Subcutaneous adipose tissue (tissue), 4 donors: Measurements from ENCODE around the gene RPL28. TPM values are rescaled to one million over a fixed set of nuclear protein-coding genes. Genes with fewer than 3 reads are reported as not detected.

Experiments used
- total RNA-seq, 4 donors: library from RNA; depleted of rRNA; stranded (reverse); fragments of >200 nt; gene quantifications; one replicate each; pipeline ENCODE4 v1.1.0, GENCODE V29; 2016
- TF ChIP-seq, protein P1 (sequence below): fragments of 450-650 bp; IDR thresholded peaks from one replicate; pipeline ENCODE4 v1.5.1; 2016; ENCODE audit warnings: low read depth, mild to moderate bottlenecking, control low read depth, antibody characterized with exemption, moderate library complexity

RPL28 gene
- total RNA-seq, 4 donors from 2014 or later = 283 to 590 (median 367) TPM

GRCh38 chr19:55354698-55355212 is 31.0 kb upstream of the RPL28 start, which contains the start of gene COX6B2:
TSS of gene COX6B2 (minus strand) at chr19:55354719. CDS start at chr19:55354521, 198 bp downstream.
- TF ChIP-seq, protein P1, sequence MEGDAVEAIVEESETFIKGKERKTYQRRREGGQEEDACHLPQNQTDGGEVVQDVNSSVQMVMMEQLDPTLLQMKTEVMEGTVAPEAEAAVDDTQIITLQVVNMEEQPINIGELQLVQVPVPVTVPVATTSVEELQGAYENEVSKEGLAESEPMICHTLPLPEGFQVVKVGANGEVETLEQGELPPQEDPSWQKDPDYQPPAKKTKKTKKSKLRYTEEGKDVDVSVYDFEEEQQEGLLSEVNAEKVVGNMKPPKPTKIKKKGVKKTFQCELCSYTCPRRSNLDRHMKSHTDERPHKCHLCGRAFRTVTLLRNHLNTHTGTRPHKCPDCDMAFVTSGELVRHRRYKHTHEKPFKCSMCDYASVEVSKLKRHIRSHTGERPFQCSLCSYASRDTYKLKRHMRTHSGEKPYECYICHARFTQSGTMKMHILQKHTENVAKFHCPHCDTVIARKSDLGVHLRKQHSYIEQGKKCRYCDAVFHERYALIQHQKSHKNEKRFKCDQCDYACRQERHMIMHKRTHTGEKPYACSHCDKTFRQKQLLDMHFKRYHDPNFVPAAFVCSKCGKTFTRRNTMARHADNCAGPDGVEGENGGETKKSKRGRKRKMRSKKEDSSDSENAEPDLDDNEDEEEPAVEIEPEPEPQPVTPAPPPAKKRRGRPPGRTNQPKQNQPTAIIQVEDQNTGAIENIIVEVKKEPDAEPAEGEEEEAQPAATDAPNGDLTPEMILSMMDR = no peak

DNA sequence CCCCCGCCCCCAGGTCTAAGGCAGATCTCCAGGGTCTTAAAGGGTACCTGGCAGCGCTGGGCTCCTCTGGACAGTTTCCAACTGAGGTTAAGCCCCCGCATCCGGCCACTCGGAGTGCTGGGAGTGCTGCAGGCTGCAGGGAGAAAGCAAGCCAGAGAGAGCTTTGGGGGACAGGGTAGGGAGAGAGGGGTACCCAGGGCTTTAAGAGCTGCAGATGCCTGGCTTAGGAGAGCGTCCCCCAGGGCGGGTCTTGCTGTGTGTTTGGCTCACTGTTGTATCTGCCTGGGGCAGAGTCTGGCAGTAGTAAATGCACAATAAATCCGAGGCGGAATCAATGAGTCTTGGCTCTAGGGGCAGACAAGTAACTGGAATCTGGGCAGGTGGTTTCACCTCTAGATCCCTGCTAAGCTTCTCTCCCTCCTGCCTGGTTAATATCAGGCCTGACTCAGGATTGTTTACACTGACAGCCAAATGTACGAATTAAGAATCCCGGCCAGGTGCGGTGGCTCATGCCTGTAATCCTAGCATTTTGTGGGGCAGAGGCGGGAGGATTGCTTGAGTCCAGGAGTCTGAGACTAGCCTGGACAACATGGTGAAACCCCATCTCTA is 30.4 kb upstream of the RPL28 start:
- TF ChIP-seq, protein P1 = no peak

GRCh38 chr19:55358493-55358892 is 27.2 kb upstream of the RPL28 start:
- TF ChIP-seq, protein P1 = no peak

- TF ChIP-seq, protein P1 = no peak
Observed at GRCh38 chr19:55358943-55359908, 26.5 kb upstream of the RPL28 start.

DNA sequence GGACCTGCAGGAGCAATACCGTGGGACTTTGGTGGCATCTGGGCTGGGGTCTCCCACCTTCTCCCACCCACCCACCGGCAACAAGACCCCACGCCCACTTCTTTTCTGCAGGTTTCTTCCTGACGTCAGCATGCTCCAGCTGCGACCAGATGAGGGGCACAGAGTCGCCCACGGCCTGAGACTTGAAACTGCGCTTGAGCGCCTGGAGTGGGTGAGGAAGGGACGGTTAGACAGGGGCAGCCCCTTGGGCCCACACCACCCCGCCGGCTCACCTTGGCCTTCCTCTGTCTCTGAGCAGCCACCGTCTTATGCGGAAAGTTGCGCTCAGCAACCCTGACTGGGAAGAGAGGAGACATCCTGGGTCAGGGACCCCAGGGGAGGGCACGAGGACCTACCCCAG is 24.8 kb upstream of the RPL28 start:
- TF ChIP-seq, protein P1 = no peak

- TF ChIP-seq, protein P1 = no peak
Observed at GRCh38 chr19:55362174-55362989, 23.4 kb upstream of the RPL28 start.
